Measurements from ENCODE around the gene ATP2B3.

ATP2B3 gene

GRCh38 chrX:153588782-153589446, 71.5 kb downstream of the ATP2B3 start:
- no peak for TF ChIP-seq CTCF (IDR thresholded peaks at IDR 0.05; ENCODE audit: insufficient read depth, low read length, poor library complexity, severe bottlenecking)
- no peak for TF ChIP-seq EZH2phosphoT487 (conservative IDR thresholded peaks at IDR 0.05; ENCODE audit: low read length)
- H2AFZ ChIP-seq (ENCODE audit: low read depth, low read length, severe bottlenecking): no peak overlapping the region
- no peak overlapping the region for H3K27ac ChIP-seq (ENCODE audit: low read depth, low read length)
- H3F3A ChIP-seq (ENCODE audit: insufficient read depth): no peaks in the 10 kb centered on the region
- no peaks in the 10 kb centered on the region for H3K9me3 ChIP-seq (ENCODE audit: insufficient read depth, low read length)
- no peaks in the 10 kb centered on the region for H3K9me2 ChIP-seq (replicated peaks; ENCODE audit: insufficient read depth, low read length)
- H3K9ac ChIP-seq (ENCODE audit: low read length): no peak overlapping the region
- no peak overlapping the region for H3K4me2 ChIP-seq (ENCODE audit: low read depth, low read length, poor library complexity, severe bottlenecking)
- no peaks in the 10 kb centered on the region for H3K79me2 ChIP-seq (ENCODE audit: insufficient read depth, low read length)
- no peaks in the 10 kb centered on the region for H3K27me3 ChIP-seq (ENCODE audit: low read length)
- H3K4me3 ChIP-seq (ENCODE audit: insufficient read depth, low read length, poor library complexity, severe bottlenecking): no peak overlapping the region
- no peaks in the 10 kb centered on the region for H4K20me1 ChIP-seq (ENCODE audit: low read depth, low read length)
- no peaks in the 10 kb centered on the region for H3K36me3 ChIP-seq (ENCODE audit: low read length)

- Histone ChIP-seq H3K79me2 (ENCODE audit: insufficient read depth, low read length) (no peaks in the 10 kb centered on the region), H3K27ac (ENCODE audit: low read depth, low read length) (no peak overlapping the region), H3K36me3 (ENCODE audit: low read length) (no peaks in the 10 kb centered on the region), H3K4me3 (ENCODE audit: insufficient read depth, low read length, poor library complexity, severe bottlenecking) (no peak overlapping the region), H3K9me3 (ENCODE audit: insufficient read depth, low read length) (no peaks in the 10 kb centered on the region), H3K4me2 (ENCODE audit: low read depth, low read length, poor library complexity, severe bottlenecking) (no peak overlapping the region), H3K9me2 (replicated peaks; ENCODE audit: insufficient read depth, low read length) (no peaks in the 10 kb centered on the region), H3F3A (ENCODE audit: insufficient read depth) (no peaks in the 10 kb centered on the region), H2AFZ (ENCODE audit: low read depth, low read length, severe bottlenecking) (no peak overlapping the region), H3K27me3 (ENCODE audit: low read length) (no peaks in the 10 kb centered on the region), H3K9ac (ENCODE audit: low read length) (no peak overlapping the region), H4K20me1 (ENCODE audit: low read depth, low read length) (no peaks in the 10 kb centered on the region)
- TF ChIP-seq CTCF (IDR thresholded peaks at IDR 0.05; ENCODE audit: insufficient read depth, low read length, poor library complexity, severe bottlenecking): no peak
- TF ChIP-seq EZH2phosphoT487 (conservative IDR thresholded peaks at IDR 0.05; ENCODE audit: low read length): no peak
These were observed 73.8 kb downstream of the ATP2B3 start for GRCh38 chrX:153590961-153591956.

GRCh38 chrX:153592091-153592833, 74.8 kb downstream of the ATP2B3 start:
- H2AFZ ChIP-seq (ENCODE audit: low read depth, low read length, severe bottlenecking): no peak overlapping the region
- TF ChIP-seq CTCF (IDR thresholded peaks at IDR 0.05; ENCODE audit: insufficient read depth, low read length, poor library complexity, severe bottlenecking) (no peak), EZH2phosphoT487 (conservative IDR thresholded peaks at IDR 0.05; ENCODE audit: low read length) (no peak)
- no peaks in the 10 kb centered on the region for H3K9me3 ChIP-seq (ENCODE audit: insufficient read depth, low read length)
- H3K27me3 ChIP-seq (ENCODE audit: low read length): no peaks in the 10 kb centered on the region
- no peak overlapping the region for H3K4me3 ChIP-seq (ENCODE audit: insufficient read depth, low read length, poor library complexity, severe bottlenecking)
- H3K9me2 ChIP-seq (replicated peaks; ENCODE audit: insufficient read depth, low read length): no peaks in the 10 kb centered on the region
- no peaks in the 10 kb centered on the region for H3K79me2 ChIP-seq (ENCODE audit: insufficient read depth, low read length)
- H3K9ac ChIP-seq (ENCODE audit: low read length): no peak overlapping the region
- no peaks in the 10 kb centered on the region for H4K20me1 ChIP-seq (ENCODE audit: low read depth, low read length)
- H3K36me3 ChIP-seq (ENCODE audit: low read length): no peaks in the 10 kb centered on the region
- no peaks in the 10 kb centered on the region for H3F3A ChIP-seq (ENCODE audit: insufficient read depth)
- no peak overlapping the region for H3K4me2 ChIP-seq (ENCODE audit: low read depth, low read length, poor library complexity, severe bottlenecking)
- H3K27ac ChIP-seq (ENCODE audit: low read depth, low read length): no peak overlapping the region

Measured in SU-DHL-6 (cell line).